Measurements from ENCODE around the gene COTL1. TPM values are rescaled to one million over a fixed set of nuclear protein-coding genes. Genes with fewer than 3 reads are reported as not detected.

Gene COTL1
- polyA plus RNA-seq, 4 donors, result 43.6 to 166 (median 94.3) TPM

DNA sequence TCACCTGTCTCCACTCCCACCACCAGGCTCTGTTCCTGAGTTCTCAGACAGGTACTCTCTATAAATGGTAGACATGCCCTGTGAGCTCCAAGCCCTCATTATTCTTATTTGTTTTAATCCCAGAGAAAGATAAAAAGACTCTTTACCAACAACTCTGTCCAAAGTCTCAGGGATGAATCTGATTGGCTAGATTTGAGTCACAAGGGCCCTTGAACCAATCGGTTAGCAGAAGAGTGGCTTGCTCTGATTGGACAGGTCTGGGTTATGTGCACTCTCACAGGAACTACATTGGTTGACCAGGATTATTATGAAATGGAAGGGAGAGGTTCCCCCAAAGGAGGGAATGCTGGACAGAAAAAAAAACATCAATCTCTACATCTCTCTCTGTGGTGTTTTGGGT lies 7.5 kb downstream of the COTL1 start:
- Histone ChIP-seq H3K9me3 (ENCODE audit: control insufficient read depth in 2 of 2, insufficient read depth in 1 of 2, low read depth in 1 of 2, low read length in 1 of 2) (peaks cover 0 to 7% of the 10 kb centered on the region in 2 donors), H3K36me3 (ENCODE audit: control insufficient read depth in 3 of 3, insufficient read depth in 2 of 3, low read depth in 1 of 3, low read length in 3 of 3) (peaks cover 0 to 42% (median 3%) of the 10 kb centered on the region in 3 donors), H3K27me3 (ENCODE audit: control insufficient read depth in 3 of 3, insufficient read depth in 3 of 3, low read length in 3 of 3) (no peaks in the 10 kb centered on the region), H3K4me3 (ENCODE audit: low read depth in 1 of 3, low read length in 3 of 3) (no peak overlapping the region), H3K4me1 (ENCODE audit: control insufficient read depth in 3 of 3, insufficient read depth in 2 of 3, low read depth in 1 of 3, low read length in 2 of 3) (peaks cover 0 to 9% (median 2%) of the 10 kb centered on the region in 3 donors), H3K27ac (ENCODE audit: low read depth in 1 of 3, low read length in 2 of 3) (no peak overlapping the region)
- no peak for FAIRE-seq
- 72 to 92% (median 91%) methylated on average over 1 of the region's 1 CpG for WGBS, 3 donors
- DNase-seq, result no peak

DNA sequence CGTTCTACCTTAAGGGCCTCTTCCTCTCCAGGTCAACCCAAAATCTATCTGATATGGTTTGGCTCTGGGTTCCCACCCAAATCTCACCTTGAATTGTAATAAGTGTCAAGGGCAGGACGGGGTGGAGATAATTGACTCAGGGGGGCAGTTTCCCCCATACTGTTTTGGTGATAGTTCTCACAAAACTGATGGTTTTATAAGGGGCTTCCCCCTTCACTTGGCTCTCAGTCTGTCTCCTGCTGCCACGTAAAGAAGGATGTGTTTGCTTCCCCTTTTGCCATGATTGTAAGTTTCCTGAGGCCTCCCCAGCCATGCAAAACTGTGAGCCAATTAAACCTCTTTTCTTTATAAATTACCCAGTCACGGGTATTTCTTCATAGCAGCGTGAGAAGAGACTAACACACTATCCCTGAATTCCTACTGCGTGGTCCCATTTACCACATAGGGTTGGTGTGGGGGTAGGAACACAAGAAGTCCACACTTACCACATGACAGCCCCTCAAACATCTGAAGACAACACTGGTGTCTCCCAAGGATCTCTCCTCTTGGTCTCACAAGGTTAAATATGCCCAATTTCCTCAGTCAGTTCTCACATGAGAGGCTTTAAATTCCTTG lies 8.2 kb downstream of the COTL1 start:
- H3K27me3 ChIP-seq (ENCODE audit: control insufficient read depth in 3 of 3, insufficient read depth in 3 of 3, low read length in 3 of 3), result no peaks in the 10 kb centered on the region
- FAIRE-seq (no peak), DNase-seq (no peak)
- peaks cover 0 to 11% of the 10 kb centered on the region in 2 donors for H3K9me3 ChIP-seq (ENCODE audit: control insufficient read depth in 2 of 2, insufficient read depth in 1 of 2, low read depth in 1 of 2, low read length in 1 of 2)
- H3K4me3 ChIP-seq (ENCODE audit: low read depth in 1 of 3, low read length in 3 of 3), result no peak overlapping the region
- peak overlapping the region in 1 of 3 donors; percentile 14 for H3K27ac ChIP-seq (ENCODE audit: low read depth in 1 of 3, low read length in 2 of 3)
- H3K36me3 ChIP-seq (ENCODE audit: control insufficient read depth in 3 of 3, insufficient read depth in 2 of 3, low read depth in 1 of 3, low read length in 3 of 3), result peaks cover 0 to 38% (median 3%) of the 10 kb centered on the region in 3 donors
- WGBS, 3 donors, result 71 to 81% (median 80%) methylated on average over 6 of the region's 6 CpGs
- H3K4me1 ChIP-seq (ENCODE audit: control insufficient read depth in 3 of 3, insufficient read depth in 2 of 3, low read depth in 1 of 3, low read length in 2 of 3), result peaks cover 0 to 9% (median 2%) of the 10 kb centered on the region in 3 donors

DNA sequence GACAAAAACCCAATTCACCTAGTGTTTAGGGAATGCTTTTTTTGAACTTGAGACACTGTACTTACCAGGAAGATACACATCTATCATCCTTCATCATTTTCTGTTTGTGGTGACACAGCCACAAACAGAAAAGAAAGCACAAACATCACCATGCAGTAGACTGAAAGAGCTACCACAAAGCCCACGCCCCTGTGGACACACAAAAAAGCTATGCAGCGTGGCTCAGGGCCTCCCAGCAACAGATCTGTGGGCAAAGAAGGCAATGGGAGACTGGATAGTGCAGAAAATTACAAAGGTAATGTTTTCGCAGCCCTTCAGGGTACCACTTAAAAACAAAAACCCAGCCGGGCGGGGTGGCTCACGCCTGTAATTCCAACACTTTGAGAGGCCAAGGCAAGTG lies 9.6 kb downstream of the COTL1 start:
- DNase-seq, result peak in 1 of 2 donors; percentile 37
- H3K27me3 ChIP-seq (ENCODE audit: control insufficient read depth in 3 of 3, insufficient read depth in 3 of 3, low read length in 3 of 3), result no peaks in the 10 kb centered on the region
- 61 to 76% (median 73%) methylated on average over 6 of the region's 6 CpGs for WGBS, 3 donors
- H3K36me3 ChIP-seq (ENCODE audit: control insufficient read depth in 3 of 3, insufficient read depth in 2 of 3, low read depth in 1 of 3, low read length in 3 of 3), result peaks cover 0 to 35% (median 3%) of the 10 kb centered on the region in 3 donors
- H3K4me1 ChIP-seq (ENCODE audit: control insufficient read depth in 3 of 3, insufficient read depth in 2 of 3, low read depth in 1 of 3, low read length in 2 of 3), result peaks cover 0 to 9% (median 2%) of the 10 kb centered on the region in 3 donors
- peaks cover 0 to 11% of the 10 kb centered on the region in 2 donors for H3K9me3 ChIP-seq (ENCODE audit: control insufficient read depth in 2 of 2, insufficient read depth in 1 of 2, low read depth in 1 of 2, low read length in 1 of 2)
- FAIRE-seq, result no peak
- H3K27ac ChIP-seq (ENCODE audit: low read depth in 1 of 3, low read length in 2 of 3), result peak overlapping the region in 2 of 3 donors; percentile 3 to 47
- no peak overlapping the region for H3K4me3 ChIP-seq (ENCODE audit: low read depth in 1 of 3, low read length in 3 of 3)

DNA sequence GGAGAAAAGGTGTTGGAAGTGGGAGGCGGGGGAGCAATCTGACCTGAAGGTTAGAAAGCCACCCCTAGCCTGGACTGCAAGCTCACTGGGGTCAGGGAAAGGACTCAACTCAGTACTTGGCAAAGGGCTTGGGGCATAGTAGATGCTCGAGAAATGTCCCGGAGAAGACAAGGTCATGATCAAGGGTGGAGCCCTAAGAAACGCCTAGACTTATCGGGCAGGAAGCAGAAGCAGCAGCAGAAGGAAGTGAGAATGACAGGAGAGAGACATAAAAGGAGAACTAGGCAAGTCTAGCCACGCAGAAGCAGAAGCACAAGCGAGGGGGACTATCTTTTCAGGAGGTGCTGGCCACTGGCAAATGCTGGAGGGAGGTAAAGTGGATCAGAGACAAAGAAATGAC lies 10.2 kb downstream of the COTL1 start:
- peaks cover 0 to 39% (median 3%) of the 10 kb centered on the region in 3 donors for H3K36me3 ChIP-seq (ENCODE audit: control insufficient read depth in 3 of 3, insufficient read depth in 2 of 3, low read depth in 1 of 3, low read length in 3 of 3)
- H3K27me3 ChIP-seq (ENCODE audit: control insufficient read depth in 3 of 3, insufficient read depth in 3 of 3, low read length in 3 of 3), result no peaks in the 10 kb centered on the region
- H3K4me3 ChIP-seq (ENCODE audit: low read depth in 1 of 3, low read length in 3 of 3), result no peak overlapping the region
- H3K9me3 ChIP-seq (ENCODE audit: control insufficient read depth in 2 of 2, insufficient read depth in 1 of 2, low read depth in 1 of 2, low read length in 1 of 2), result peaks cover 0 to 11% of the 10 kb centered on the region in 2 donors
- WGBS, 3 donors, result 64 to 71% (median 66%) methylated on average over 7 of the region's 7 CpGs
- H3K4me1 ChIP-seq (ENCODE audit: control insufficient read depth in 3 of 3, insufficient read depth in 2 of 3, low read depth in 1 of 3, low read length in 2 of 3), result peaks cover 0 to 9% (median 2%) of the 10 kb centered on the region in 3 donors
- no peak for FAIRE-seq
- peak overlapping the region in 2 of 3 donors; percentile 37 to 73 for H3K27ac ChIP-seq (ENCODE audit: low read depth in 1 of 3, low read length in 2 of 3)
- DNase-seq, result no peak

DNA sequence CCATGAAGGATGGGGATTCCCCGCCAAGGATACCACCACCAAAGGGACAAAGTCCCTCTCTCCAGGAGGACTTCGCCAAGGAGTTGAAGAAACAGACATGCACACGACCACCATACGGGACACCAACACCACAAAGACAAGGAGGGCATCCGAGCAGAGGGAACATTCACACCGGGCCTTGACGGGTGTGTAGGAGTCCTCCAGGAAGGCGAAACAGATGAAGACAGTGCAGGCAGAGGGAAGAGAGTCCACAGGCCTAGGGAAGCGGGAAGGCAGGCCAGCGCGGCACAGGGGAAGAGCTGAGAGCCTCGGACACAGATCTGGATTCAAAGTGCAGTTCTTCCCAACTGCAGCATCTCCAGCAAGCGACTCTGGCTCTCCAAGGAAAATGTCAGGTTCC lies 10.8 kb downstream of the COTL1 start:
- Histone ChIP-seq H3K4me3 (ENCODE audit: low read depth in 1 of 3, low read length in 3 of 3) (no peak overlapping the region), H3K27ac (ENCODE audit: low read depth in 1 of 3, low read length in 2 of 3) (peak overlapping the region in 2 of 3 donors; percentile 37 to 73), H3K36me3 (ENCODE audit: control insufficient read depth in 3 of 3, insufficient read depth in 2 of 3, low read depth in 1 of 3, low read length in 3 of 3) (peaks cover 0 to 38% (median 3%) of the 10 kb centered on the region in 3 donors), H3K27me3 (ENCODE audit: control insufficient read depth in 3 of 3, insufficient read depth in 3 of 3, low read length in 3 of 3) (no peaks in the 10 kb centered on the region), H3K9me3 (ENCODE audit: control insufficient read depth in 2 of 2, insufficient read depth in 1 of 2, low read depth in 1 of 2, low read length in 1 of 2) (peaks cover 0 to 11% of the 10 kb centered on the region in 2 donors), H3K4me1 (ENCODE audit: control insufficient read depth in 3 of 3, insufficient read depth in 2 of 3, low read depth in 1 of 3, low read length in 2 of 3) (peaks cover 0 to 9% (median 2%) of the 10 kb centered on the region in 3 donors)
- DNase-seq (no peak), FAIRE-seq (no peak)
- 93 to 94% (median 94%) methylated on average over 12 to 13 of the region's 13 CpGs for WGBS, 3 donors

DNA sequence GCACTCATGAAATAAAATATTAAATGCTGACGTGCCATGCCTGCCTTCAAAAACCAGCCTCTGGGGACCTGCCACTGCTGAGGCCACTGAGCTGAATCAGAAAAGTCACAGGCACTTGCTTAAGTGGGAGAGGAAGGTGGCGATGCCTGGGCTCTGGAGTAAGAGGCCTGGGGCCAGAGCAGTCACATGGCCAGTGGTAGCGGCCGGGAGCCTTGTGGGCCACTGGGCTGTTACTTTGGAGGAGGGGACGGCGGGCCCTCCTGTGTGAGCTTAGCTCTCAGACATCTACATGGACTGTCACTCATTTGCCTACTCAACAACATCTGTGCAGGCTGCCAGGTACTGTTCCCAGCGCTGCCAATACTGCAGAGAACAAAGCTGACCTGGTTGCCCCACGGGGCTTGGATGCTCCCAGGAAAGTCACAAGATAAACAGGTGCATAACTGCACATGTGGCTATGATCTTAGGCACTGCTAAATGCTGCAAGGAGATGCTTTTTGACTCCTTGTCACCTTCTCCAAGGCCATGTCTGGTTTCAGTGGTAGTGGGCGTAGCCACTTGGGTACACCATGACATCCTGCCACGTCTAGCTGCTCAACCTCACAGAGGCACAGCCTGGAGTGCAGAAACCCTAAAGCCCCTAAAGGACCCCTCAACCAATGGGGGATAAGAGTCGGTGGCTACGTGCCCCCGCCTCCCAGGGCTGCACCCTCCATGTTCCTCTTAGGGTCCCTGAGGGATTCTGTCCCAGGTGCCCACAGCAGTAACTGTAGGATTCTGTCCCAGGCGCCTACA lies 11.6 kb downstream of the COTL1 start:
- DNase-seq, result peak in 1 of 2 donors; percentile 28

DNA sequence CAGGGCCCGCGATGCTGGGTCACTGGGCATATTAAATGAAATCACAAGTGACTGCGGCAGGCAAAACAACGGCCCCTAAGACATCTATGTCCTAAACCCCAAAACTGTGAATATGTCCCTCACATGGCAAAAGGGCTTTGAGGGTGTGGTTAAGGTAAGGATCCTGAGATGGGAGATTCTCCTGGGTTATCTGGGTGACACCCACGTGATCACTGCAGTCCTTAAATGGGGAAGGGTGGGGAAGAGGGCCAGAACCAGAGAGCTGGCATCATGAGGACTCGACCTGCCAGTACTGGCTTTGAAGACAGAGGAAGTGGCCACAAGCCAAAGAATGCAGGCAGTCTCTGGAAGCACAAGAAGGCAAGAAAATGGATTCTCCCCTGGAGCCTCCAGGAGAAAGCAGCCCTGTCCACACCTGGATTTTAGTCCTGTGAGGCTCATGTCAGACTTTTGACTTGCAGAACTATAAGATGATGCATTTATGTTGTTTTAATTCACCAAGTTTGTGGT lies 12.5 kb downstream of the COTL1 start:
- FAIRE-seq (no peak), DNase-seq (no peak)
- no peak overlapping the region for H3K4me3 ChIP-seq (ENCODE audit: low read depth in 1 of 3, low read length in 3 of 3)
- H3K4me1 ChIP-seq (ENCODE audit: control insufficient read depth in 3 of 3, insufficient read depth in 2 of 3, low read depth in 1 of 3, low read length in 2 of 3), result peaks cover 2 to 8% (median 5%) of the 10 kb centered on the region in 3 donors
- peaks cover 0 to 11% of the 10 kb centered on the region in 2 donors for H3K9me3 ChIP-seq (ENCODE audit: control insufficient read depth in 2 of 2, insufficient read depth in 1 of 2, low read depth in 1 of 2, low read length in 1 of 2)
- H3K27me3 ChIP-seq (ENCODE audit: control insufficient read depth in 3 of 3, insufficient read depth in 3 of 3, low read length in 3 of 3), result no peaks in the 10 kb centered on the region
- 85 to 91% (median 86%) methylated on average over 6 of the region's 6 CpGs for WGBS, 3 donors
- peaks cover 0 to 36% (median 3%) of the 10 kb centered on the region in 3 donors for H3K36me3 ChIP-seq (ENCODE audit: control insufficient read depth in 3 of 3, insufficient read depth in 2 of 3, low read depth in 1 of 3, low read length in 3 of 3)
- no peak overlapping the region for H3K27ac ChIP-seq (ENCODE audit: low read depth in 1 of 3, low read length in 2 of 3)

More for the DNA sequence above, 11.6 kb downstream of the COTL1 start:
- Histone ChIP-seq H3K4me1 (ENCODE audit: control insufficient read depth in 3 of 3, insufficient read depth in 2 of 3, low read depth in 1 of 3, low read length in 2 of 3) (peaks cover 0 to 5% (median 2%) of the 10 kb centered on the region in 3 donors), H3K27ac (ENCODE audit: low read depth in 1 of 3, low read length in 2 of 3) (peak overlapping the region in 2 of 3 donors; percentile 17), H3K4me3 (ENCODE audit: low read depth in 1 of 3, low read length in 3 of 3) (no peak overlapping the region), H3K36me3 (ENCODE audit: control insufficient read depth in 3 of 3, insufficient read depth in 2 of 3, low read depth in 1 of 3, low read length in 3 of 3) (peaks cover 0 to 38% (median 3%) of the 10 kb centered on the region in 3 donors), H3K9me3 (ENCODE audit: control insufficient read depth in 2 of 2, insufficient read depth in 1 of 2, low read depth in 1 of 2, low read length in 1 of 2) (peaks cover 0 to 11% of the 10 kb centered on the region in 2 donors), H3K27me3 (ENCODE audit: control insufficient read depth in 3 of 3, insufficient read depth in 3 of 3, low read length in 3 of 3) (no peaks in the 10 kb centered on the region)
- 69 to 86% (median 80%) methylated on average over 14 of the region's 14 CpGs for WGBS, 3 donors
- FAIRE-seq, result no peak

DNA sequence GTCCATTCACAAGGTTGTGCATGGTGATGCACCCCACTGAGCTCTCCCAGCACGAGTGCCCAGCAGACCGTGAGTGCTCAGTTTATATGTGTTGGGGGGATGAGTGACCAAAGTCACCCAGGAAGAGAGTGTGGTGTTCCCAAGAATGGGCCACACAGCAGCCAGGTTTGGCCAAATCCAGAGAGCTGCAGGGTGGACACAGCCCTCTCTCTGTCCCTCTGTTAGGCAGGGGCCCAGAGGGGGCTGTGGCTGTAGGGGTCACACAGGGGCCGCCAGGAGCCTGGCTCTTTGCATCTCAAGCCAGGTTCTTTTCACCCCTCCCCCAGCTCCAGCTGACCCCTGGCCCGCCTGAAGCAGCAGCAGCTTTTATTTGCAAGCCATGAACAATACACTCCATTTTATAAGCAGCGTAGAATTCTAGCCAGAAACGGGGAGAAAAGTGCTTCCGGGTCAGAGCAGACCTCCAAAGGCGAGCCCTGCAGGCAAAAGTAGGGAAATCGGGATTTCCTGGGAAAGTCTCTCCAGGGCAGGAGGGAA lies 13.3 kb downstream of the COTL1 start:
- FAIRE-seq (no peak), DNase-seq (no peak)

More for the DNA sequence above, 13.3 kb downstream of the COTL1 start:
- H3K4me3 ChIP-seq (ENCODE audit: low read depth in 1 of 3, low read length in 3 of 3), result no peak overlapping the region
- WGBS, 3 donors, result 67 to 84% (median 80%) methylated on average over 9 of the region's 9 CpGs
- peaks cover 2 to 16% (median 5%) of the 10 kb centered on the region in 3 donors for H3K4me1 ChIP-seq (ENCODE audit: control insufficient read depth in 3 of 3, insufficient read depth in 2 of 3, low read depth in 1 of 3, low read length in 2 of 3)
- peaks cover 0 to 11% of the 10 kb centered on the region in 2 donors for H3K9me3 ChIP-seq (ENCODE audit: control insufficient read depth in 2 of 2, insufficient read depth in 1 of 2, low read depth in 1 of 2, low read length in 1 of 2)
- no peaks in the 10 kb centered on the region for H3K27me3 ChIP-seq (ENCODE audit: control insufficient read depth in 3 of 3, insufficient read depth in 3 of 3, low read length in 3 of 3)
- H3K27ac ChIP-seq (ENCODE audit: low read depth in 1 of 3, low read length in 2 of 3), result no peak overlapping the region
- H3K36me3 ChIP-seq (ENCODE audit: control insufficient read depth in 3 of 3, insufficient read depth in 2 of 3, low read depth in 1 of 3, low read length in 3 of 3), result peaks cover 0 to 37% (median 3%) of the 10 kb centered on the region in 3 donors

All from small intestine (tissue), 7 donors.